Sigmoid colon (tissue), 7 donors: Measurements from ENCODE around the gene FUCA1. TPM values are rescaled to one million over a fixed set of nuclear protein-coding genes. Genes with fewer than 3 reads are reported as not detected.
"Not testable (repeated sequence)": the region's sequence is repeated elsewhere in the genome, so short reads cannot be mapped to it uniquely, and the experiment has no call there.

Experiments
- DNase-seq: peaks from one replicate; pipeline ENCODE4 v3.0.0-alpha.2; 2019
- H3K27ac ChIP-seq, 4 donors: fragments of 200-600 bp; sonication (generic); one replicate each; pipeline ENCODE4 v1.5.1; 2016 to 2019; ENCODE audit warnings: mild to moderate bottlenecking in 1 of 4
- H3K27me3 ChIP-seq, 3 donors: fragments of 200-600 bp; sonication (generic); one replicate each; pipeline ENCODE4 v1.5.1; 2019; ENCODE audit warnings: mild to moderate bottlenecking in 1 of 3
- H3K36me3 ChIP-seq, 4 donors: fragments of 200-600 bp; sonication (generic); one replicate each; pipeline ENCODE4 v1.5.1; 2016 to 2019
- H3K4me1 ChIP-seq, 4 donors: fragments of 200-600 bp; sonication (generic); one replicate each; pipeline ENCODE4 v1.5.1; 2017 to 2019
- H3K4me3 ChIP-seq, 4 donors: fragments of 200-600 bp; sonication (generic); one replicate each; pipeline ENCODE4 v1.5.1; 2017 to 2019; ENCODE audit warnings: mild to moderate bottlenecking in 2 of 4, moderate library complexity in 1 of 4
- H3K9me3 ChIP-seq, 4 donors: fragments of 200-600 bp in 3 of 4; sonication (generic) in 3 of 4; one replicate each; pipeline versions ENCODE4 v1.5.1 to v1.6.1; 2013 to 2019
- EP300 ChIP-seq, 4 donors: sonication (generic); formaldehyde crosslinking; IDR thresholded peaks; one replicate each; pipeline ENCODE4 v1.6.1; 2017; ENCODE audit warnings: antibody characterized with exemption in 4 of 4
- POLR2A ChIP-seq, 2 donors: fragments of 450-650 bp; IDR thresholded peaks; one replicate each; pipeline ENCODE4 v1.6.1; 2016; ENCODE audit warnings: antibody characterized with exemption in 2 of 2, mild to moderate bottlenecking in 2 of 2, moderate library complexity in 2 of 2
- POLR2AphosphoS5 ChIP-seq, 4 donors: sonication (generic); formaldehyde crosslinking; IDR thresholded peaks; one replicate each; pipeline ENCODE4 v1.6.1; 2017; ENCODE audit warnings: antibody characterized with exemption in 4 of 4
- WGBS, 2 donors: extraction: QIAGEN DNeasy Blood & Tissue Kit; methylation state at CpG; one replicate each; pipeline ENCODE4 v1.1.7; 2013; 5-methylcytosine and 5-hydroxymethylcytosine counted together
- intact Hi-C: fragments of 100-400 bp; cut with DNase I; formaldehyde crosslinking; loops from one replicate; pipeline ENCODE4 v1.15.1; 2023
- polyA plus RNA-seq, 3 donors: library from polyadenylated mRNA; stranded (reverse); fragments of 200-250 nt; gene quantifications; one replicate each; pipeline ENCODE4 v1.2.3, GENCODE V29; 2013
- total RNA-seq, 4 donors: library from RNA; depleted of rRNA; stranded (reverse); fragments of >200 nt; gene quantifications; one replicate each; pipeline ENCODE4 v1.1.0, GENCODE V29; 2016
- TF ChIP-seq, protein P1 (sequence below), 4 experiments: fragments of 450-650 bp in 3 of 4; fragments of 200-600 bp in 1 of 4; IDR thresholded peaks; one replicate each; pipeline ENCODE4 v1.5.1; 2016 to 2019; ENCODE audit warnings: antibody characterized with exemption in 4 of 4, mild to moderate bottlenecking in 3 of 4, moderate library complexity in 2 of 4
- donor health status: healthy with polysubstance abuse.
- donor health status: Bipolar disorder and iron deficiency.
- donor health status: healthy.

Gene FUCA1
- total and polyA plus RNA-seq, 7 donors: 14.1 to 260 (median 28.9) TPM

- H3K9me3 ChIP-seq, H3K27me3 ChIP-seq, DNase-seq, H3K27ac ChIP-seq, H3K4me3 ChIP-seq, intact Hi-C loops, H3K4me1 ChIP-seq: not testable (repeated sequence)
- peak in 2 of 4 donors; percentile 40 to 48 for TF ChIP-seq POLR2AphosphoS5 (IDR thresholded peaks at IDR 0.05)
- H3K36me3 ChIP-seq: peaks cover 0 to 26% (median 7%) of the 10 kb centered on the region in 4 donors
These were observed 16.7 kb downstream of the FUCA1 start for GRCh38 chr1:23851406-23851805.

DNA sequence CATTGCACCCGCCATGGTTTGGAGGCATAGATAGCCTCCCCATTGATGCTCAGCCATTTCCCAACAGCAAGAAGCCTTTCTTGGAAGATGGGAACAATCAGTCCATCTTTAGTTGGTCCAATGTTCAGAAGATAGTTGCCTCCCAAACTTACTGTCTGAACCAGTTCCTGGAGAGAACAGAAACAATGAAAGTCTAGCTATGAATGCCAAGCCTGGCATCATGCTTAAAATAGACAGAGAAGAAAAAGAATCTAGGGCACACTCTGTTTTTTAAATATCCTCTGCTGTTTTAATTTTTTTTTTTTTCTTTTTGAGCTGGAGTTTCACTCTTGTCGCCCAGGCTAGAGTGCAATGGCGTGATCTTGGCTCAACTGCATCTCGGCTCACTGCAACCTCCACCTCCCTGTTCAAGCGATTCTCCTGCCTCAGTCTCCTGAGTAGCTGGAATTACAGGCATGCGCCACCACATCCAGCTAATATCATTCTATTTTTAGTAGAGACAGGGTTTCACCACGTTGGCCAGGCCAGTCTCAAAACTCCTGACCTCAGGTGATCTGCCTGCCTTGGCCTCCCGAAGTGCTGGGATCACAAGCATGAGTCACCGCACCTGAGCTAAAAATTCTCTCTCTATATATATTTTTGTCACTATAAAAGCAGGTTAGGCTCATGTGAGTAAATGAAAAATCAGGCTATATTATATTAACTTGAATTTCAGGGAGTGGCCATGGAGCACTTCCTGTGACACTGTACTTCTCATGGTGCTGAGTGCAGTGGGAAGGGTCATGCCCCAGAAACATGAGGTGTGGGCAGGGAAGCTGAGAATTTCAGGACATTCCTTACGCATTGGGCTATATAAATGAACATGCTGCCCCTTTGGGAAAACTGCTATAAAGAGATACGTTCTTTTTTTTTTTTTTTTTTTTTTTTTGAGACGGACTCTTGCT, 19.1 kb downstream of the FUCA1 start:
- intact Hi-C loops: no loop called here

GRCh38 chr1:23847482-23848095, 20.5 kb downstream of the FUCA1 start:
- DNase-seq, H3K27me3 ChIP-seq, intact Hi-C loops, H3K4me1 ChIP-seq, H3K9me3 ChIP-seq, H3K27ac ChIP-seq, H3K4me3 ChIP-seq: not testable (repeated sequence)
- H3K36me3 ChIP-seq: peaks cover 0 to 40% (median 14%) of the 10 kb centered on the region in 4 donors
- WGBS, 2 donors: 97 to 98% methylated on average over 2 of the region's 2 CpGs

More for the DNA sequence above, 19.1 kb downstream of the FUCA1 start:
- no peak for TF ChIP-seq POLR2A (IDR thresholded peaks at IDR 0.05)
- no peak for TF ChIP-seq EP300 (IDR thresholded peaks at IDR 0.05)
- TF ChIP-seq, protein P1, sequence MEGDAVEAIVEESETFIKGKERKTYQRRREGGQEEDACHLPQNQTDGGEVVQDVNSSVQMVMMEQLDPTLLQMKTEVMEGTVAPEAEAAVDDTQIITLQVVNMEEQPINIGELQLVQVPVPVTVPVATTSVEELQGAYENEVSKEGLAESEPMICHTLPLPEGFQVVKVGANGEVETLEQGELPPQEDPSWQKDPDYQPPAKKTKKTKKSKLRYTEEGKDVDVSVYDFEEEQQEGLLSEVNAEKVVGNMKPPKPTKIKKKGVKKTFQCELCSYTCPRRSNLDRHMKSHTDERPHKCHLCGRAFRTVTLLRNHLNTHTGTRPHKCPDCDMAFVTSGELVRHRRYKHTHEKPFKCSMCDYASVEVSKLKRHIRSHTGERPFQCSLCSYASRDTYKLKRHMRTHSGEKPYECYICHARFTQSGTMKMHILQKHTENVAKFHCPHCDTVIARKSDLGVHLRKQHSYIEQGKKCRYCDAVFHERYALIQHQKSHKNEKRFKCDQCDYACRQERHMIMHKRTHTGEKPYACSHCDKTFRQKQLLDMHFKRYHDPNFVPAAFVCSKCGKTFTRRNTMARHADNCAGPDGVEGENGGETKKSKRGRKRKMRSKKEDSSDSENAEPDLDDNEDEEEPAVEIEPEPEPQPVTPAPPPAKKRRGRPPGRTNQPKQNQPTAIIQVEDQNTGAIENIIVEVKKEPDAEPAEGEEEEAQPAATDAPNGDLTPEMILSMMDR (IDR thresholded peaks at IDR 0.05): no peak
- TF ChIP-seq POLR2AphosphoS5 (IDR thresholded peaks at IDR 0.05): no peak
- Histone ChIP-seq H3K27ac (peak overlapping the region in 1 of 4 donors; percentile 29), H3K4me3 (no peak overlapping the region), H3K4me1 (no peaks in the 10 kb centered on the region), H3K27me3 (no peaks in the 10 kb centered on the region), H3K9me3 (no peaks in the 10 kb centered on the region), H3K36me3 (peaks cover 0 to 40% (median 14%) of the 10 kb centered on the region in 4 donors)
- WGBS, 2 donors: 92% methylated on average over 12 of the region's 12 CpGs
- no peak for DNase-seq

DNA sequence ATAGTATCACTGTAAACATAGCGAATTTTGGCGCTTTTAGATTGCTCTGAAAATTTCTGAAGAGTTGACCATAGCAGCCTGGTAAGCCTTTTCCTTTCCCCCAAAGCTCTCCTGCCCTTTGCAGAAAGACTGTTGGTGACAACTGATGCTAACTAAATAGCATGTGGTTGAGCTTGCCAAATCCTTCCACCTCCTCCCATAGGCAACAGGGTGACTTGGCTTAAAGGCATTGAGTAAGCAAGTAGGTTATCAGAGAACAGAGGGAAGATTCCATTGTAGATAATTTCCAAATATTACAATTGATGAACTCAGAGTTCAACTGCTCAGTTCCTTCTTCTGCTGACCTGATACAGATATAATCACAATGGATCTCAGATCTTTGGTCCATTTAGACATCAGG, 22.9 kb downstream of the FUCA1 start:
- peaks cover 0 to 40% (median 14%) of the 10 kb centered on the region in 4 donors for H3K36me3 ChIP-seq
- intact Hi-C loops: no loop called here
- no peak overlapping the region for H3K4me3 ChIP-seq
- no peaks in the 10 kb centered on the region for H3K4me1 ChIP-seq
- no peaks in the 10 kb centered on the region for H3K27me3 ChIP-seq
- TF ChIP-seq EP300 (IDR thresholded peaks at IDR 0.05) (no peak), POLR2AphosphoS5 (IDR thresholded peaks at IDR 0.05) (no peak), POLR2A (IDR thresholded peaks at IDR 0.05) (no peak)
- TF ChIP-seq, protein P1 (IDR thresholded peaks at IDR 0.05): no peak
- no peaks in the 10 kb centered on the region for H3K9me3 ChIP-seq
- 95 to 97% methylated on average over 2 of the region's 2 CpGs for WGBS, 2 donors
- DNase-seq: no peak
- no peak overlapping the region for H3K27ac ChIP-seq

DNA sequence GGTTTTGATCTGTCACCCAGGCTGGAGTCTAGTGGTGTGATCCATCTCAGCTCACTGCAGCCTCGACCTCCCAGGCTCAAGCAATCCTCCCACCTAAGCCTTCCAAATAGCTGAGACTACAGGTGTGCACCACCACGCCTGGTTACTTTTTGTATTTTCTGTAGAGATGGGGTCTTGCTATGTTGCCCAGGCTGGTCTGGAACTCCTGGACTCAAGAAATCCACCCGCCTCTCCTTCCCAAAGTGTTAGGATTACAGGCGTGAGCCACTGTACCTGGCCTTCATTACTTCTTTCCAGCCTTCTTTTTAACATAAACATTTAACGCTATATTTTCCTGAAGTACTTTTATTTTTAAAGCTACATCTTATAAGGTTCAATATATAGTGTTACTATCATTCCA, 24.4 kb downstream of the FUCA1 start:
- Histone ChIP-seq H3K36me3 (peaks cover 0 to 39% (median 14%) of the 10 kb centered on the region in 4 donors), H3K27me3 (no peaks in the 10 kb centered on the region), H3K27ac (no peak overlapping the region), H3K4me3 (no peak overlapping the region), H3K9me3 (no peaks in the 10 kb centered on the region), H3K4me1 (peaks cover 0 to 4% (median 3%) of the 10 kb centered on the region in 4 donors)
- DNase-seq: no peak
- intact Hi-C loops: no loop called here
- 91 to 94% methylated on average over 5 of the region's 5 CpGs for WGBS, 2 donors
- TF ChIP-seq EP300 (IDR thresholded peaks at IDR 0.05) (no peak), POLR2A (IDR thresholded peaks at IDR 0.05) (no peak), POLR2AphosphoS5 (IDR thresholded peaks at IDR 0.05) (no peak)
- TF ChIP-seq, protein P1 (IDR thresholded peaks at IDR 0.05): no peak
